IPS-20b (cell line): ENCODE results near the gene HDAC7.

Experiments used
- H3K27ac ChIP-seq: one replicate; pipeline ENCODE4 v1.5.1; 2013; ENCODE audit warnings: low read length
- H3K27me3 ChIP-seq: 2 replicates; pipeline ENCODE4 v1.6.1; 2013; ENCODE audit warnings: mild to moderate bottlenecking, low read length, inconsistent platforms; ENCODE audit not compliant: insufficient read depth
- H3K36me3 ChIP-seq: 2 replicates; pipeline ENCODE4 v1.6.1; 2013; ENCODE audit warnings: low read depth, mild to moderate bottlenecking, inconsistent platforms, low read length, moderate library complexity; ENCODE audit not compliant: insufficient read depth
- H3K4me1 ChIP-seq: 2 replicates; pipeline ENCODE4 v1.6.1; 2013; ENCODE audit warnings: mild to moderate bottlenecking, control low read depth, inconsistent platforms, low read length, moderate library complexity; ENCODE audit not compliant: insufficient read depth
- H3K4me3 ChIP-seq: 2 replicates; pipeline ENCODE4 v1.5.1; 2013; ENCODE audit warnings: mild to moderate bottlenecking, low read length, inconsistent platforms
- H3K9ac ChIP-seq: 2 replicates; pipeline ENCODE4 v1.6.1; 2013; ENCODE audit warnings: low read depth, mild to moderate bottlenecking, inconsistent platforms, low read length, moderate library complexity
- H3K9me3 ChIP-seq: 2 replicates; pipeline ENCODE4 v1.6.1; 2013; ENCODE audit warnings: mild to moderate bottlenecking, low read depth, low read length, inconsistent platforms; ENCODE audit not compliant: insufficient read depth

The HDAC7 gene

GRCh38 chr12:47808574-47809365 lies 10.9 kb downstream of the HDAC7 start:
- no peaks in the 10 kb centered on the region for H3K27me3 ChIP-seq
- peaks cover 42% of the 10 kb centered on the region for H3K4me1 ChIP-seq
- H3K9me3 ChIP-seq, result no peaks in the 10 kb centered on the region
- no peak overlapping the region for H3K4me3 ChIP-seq
- H3K27ac ChIP-seq, result no peak overlapping the region
- H3K9ac ChIP-seq, result no peak overlapping the region
- H3K36me3 ChIP-seq, result peaks cover 18% of the 10 kb centered on the region

- no peak overlapping the region for H3K27ac ChIP-seq
- no peak overlapping the region for H3K4me3 ChIP-seq
- H3K4me1 ChIP-seq, result peaks cover 35% of the 10 kb centered on the region
- H3K36me3 ChIP-seq, result peaks cover 18% of the 10 kb centered on the region
- no peak overlapping the region for H3K9ac ChIP-seq
- H3K9me3 ChIP-seq, result no peaks in the 10 kb centered on the region
- no peaks in the 10 kb centered on the region for H3K27me3 ChIP-seq
These were observed 11.7 kb downstream of the HDAC7 start for GRCh38 chr12:47808050-47808449.

GRCh38 chr12:47807338-47807737 lies 12.4 kb downstream of the HDAC7 start:
- no peaks in the 10 kb centered on the region for H3K27me3 ChIP-seq
- H3K4me1 ChIP-seq, result peaks cover 32% of the 10 kb centered on the region
- no peak overlapping the region for H3K27ac ChIP-seq
- H3K4me3 ChIP-seq, result no peak overlapping the region
- no peak overlapping the region for H3K9ac ChIP-seq
- H3K36me3 ChIP-seq, result peaks cover 18% of the 10 kb centered on the region
- no peaks in the 10 kb centered on the region for H3K9me3 ChIP-seq

- no peak overlapping the region for H3K4me3 ChIP-seq
- H3K9me3 ChIP-seq, result no peaks in the 10 kb centered on the region
- H3K4me1 ChIP-seq, result peaks cover 13% of the 10 kb centered on the region
- H3K36me3 ChIP-seq, result peaks cover 26% of the 10 kb centered on the region
- no peaks in the 10 kb centered on the region for H3K27me3 ChIP-seq
- H3K9ac ChIP-seq, result no peak overlapping the region
- no peak overlapping the region for H3K27ac ChIP-seq
These were observed 14.3 kb downstream of the HDAC7 start for GRCh38 chr12:47805417-47805816.

- Histone ChIP-seq H3K4me1 (peaks cover 10% of the 10 kb centered on the region), H3K36me3 (peaks cover 26% of the 10 kb centered on the region), H3K27me3 (no peaks in the 10 kb centered on the region), H3K9ac (no peak overlapping the region), H3K4me3 (no peak overlapping the region), H3K9me3 (no peaks in the 10 kb centered on the region), H3K27ac (no peak overlapping the region)
These were observed 15.5 kb downstream of the HDAC7 start for GRCh38 chr12:47804171-47804570.

- Histone ChIP-seq H3K27ac (no peak overlapping the region), H3K27me3 (no peaks in the 10 kb centered on the region), H3K4me1 (peaks cover 1% of the 10 kb centered on the region), H3K4me3 (no peak overlapping the region), H3K9ac (no peak overlapping the region), H3K36me3 (peaks cover 26% of the 10 kb centered on the region), H3K9me3 (no peaks in the 10 kb centered on the region)
These were observed 16.4 kb downstream of the HDAC7 start for GRCh38 chr12:47803191-47803875.

GRCh38 chr12:47802312-47802711 lies 17.4 kb downstream of the HDAC7 start:
- no peaks in the 10 kb centered on the region for H3K9me3 ChIP-seq
- no peaks in the 10 kb centered on the region for H3K4me1 ChIP-seq
- peaks cover 26% of the 10 kb centered on the region for H3K36me3 ChIP-seq
- H3K27me3 ChIP-seq, result no peaks in the 10 kb centered on the region
- no peak overlapping the region for H3K4me3 ChIP-seq
- H3K9ac ChIP-seq, result no peak overlapping the region
- H3K27ac ChIP-seq, result no peak overlapping the region

GRCh38 chr12:47801904-47802246 lies 17.8 kb downstream of the HDAC7 start:
- Histone ChIP-seq H3K27ac (no peak overlapping the region), H3K4me1 (no peaks in the 10 kb centered on the region), H3K9me3 (no peaks in the 10 kb centered on the region), H3K4me3 (no peak overlapping the region), H3K36me3 (peaks cover 27% of the 10 kb centered on the region), H3K9ac (no peak overlapping the region), H3K27me3 (no peaks in the 10 kb centered on the region)

GRCh38 chr12:47801170-47801903 lies 18.4 kb downstream of the HDAC7 start:
- Histone ChIP-seq H3K4me1 (no peaks in the 10 kb centered on the region), H3K27me3 (no peaks in the 10 kb centered on the region), H3K9me3 (no peaks in the 10 kb centered on the region), H3K27ac (no peak overlapping the region), H3K4me3 (no peak overlapping the region), H3K9ac (no peak overlapping the region), H3K36me3 (peaks cover 32% of the 10 kb centered on the region)

- Histone ChIP-seq H3K27me3 (no peaks in the 10 kb centered on the region), H3K9ac (no peak overlapping the region), H3K27ac (no peak overlapping the region), H3K36me3 (peaks cover 26% of the 10 kb centered on the region), H3K4me1 (no peaks in the 10 kb centered on the region), H3K4me3 (no peak overlapping the region), H3K9me3 (no peaks in the 10 kb centered on the region)
These were observed 19.1 kb downstream of the HDAC7 start for GRCh38 chr12:47800582-47800981.

GRCh38 chr12:47799357-47799955 lies 20.2 kb downstream of the HDAC7 start:
- no peaks in the 10 kb centered on the region for H3K4me1 ChIP-seq
- no peak overlapping the region for H3K4me3 ChIP-seq
- no peak overlapping the region for H3K9ac ChIP-seq
- no peak overlapping the region for H3K27ac ChIP-seq
- H3K36me3 ChIP-seq, result peaks cover 30% of the 10 kb centered on the region
- no peaks in the 10 kb centered on the region for H3K9me3 ChIP-seq
- H3K27me3 ChIP-seq, result no peaks in the 10 kb centered on the region
